Coronary artery (tissue), 2 donors: Measurements from ENCODE around the gene STX2.

ENCODE experiments used
- DNase-seq: peaks from one replicate; pipeline ENCODE4 v3.0.0-alpha.2; 2017; ENCODE audit warnings: low spot score
- H3K27ac ChIP-seq, 2 donors: fragments of 200-600 bp; sonication (generic); one replicate each; pipeline ENCODE4 v1.5.1; 2016 to 2019
- H3K4me3 ChIP-seq: fragments of 200-600 bp; sonication (generic); 2 replicates; pipeline ENCODE4 v1.5.1; 2016; ENCODE audit warnings: mild to moderate bottlenecking, moderate library complexity
- TF ChIP-seq, protein P1 (sequence below): fragments of 200-600 bp; sonication (generic); IDR thresholded peaks from one replicate; pipeline ENCODE4 v1.5.1; 2019; ENCODE audit warnings: antibody characterized with exemption

The STX2 gene

DNA sequence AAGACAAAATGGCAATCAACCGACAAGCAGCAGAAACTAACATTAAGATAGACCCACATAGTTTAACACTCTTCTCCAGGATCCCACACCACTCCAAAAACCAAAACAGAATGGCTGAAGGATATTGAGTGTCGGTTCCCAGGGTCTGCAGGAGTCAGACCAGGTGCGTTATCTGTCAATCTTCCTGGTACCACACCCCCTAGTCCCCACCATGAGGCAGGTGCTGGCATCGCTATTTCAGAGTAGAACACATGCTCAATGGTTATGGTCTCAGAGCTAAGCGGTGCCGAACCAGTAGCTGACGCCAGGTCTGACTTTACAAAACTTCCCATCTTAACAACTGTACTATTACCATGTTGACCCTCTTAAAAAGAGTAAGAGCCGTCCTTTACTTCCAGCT lies 10.2 kb downstream of the STX2 start:
- H3K4me3 ChIP-seq, result no peak overlapping the region
- H3K27ac ChIP-seq, result no peak overlapping the region
- no peak for DNase-seq
- TF ChIP-seq, protein P1, sequence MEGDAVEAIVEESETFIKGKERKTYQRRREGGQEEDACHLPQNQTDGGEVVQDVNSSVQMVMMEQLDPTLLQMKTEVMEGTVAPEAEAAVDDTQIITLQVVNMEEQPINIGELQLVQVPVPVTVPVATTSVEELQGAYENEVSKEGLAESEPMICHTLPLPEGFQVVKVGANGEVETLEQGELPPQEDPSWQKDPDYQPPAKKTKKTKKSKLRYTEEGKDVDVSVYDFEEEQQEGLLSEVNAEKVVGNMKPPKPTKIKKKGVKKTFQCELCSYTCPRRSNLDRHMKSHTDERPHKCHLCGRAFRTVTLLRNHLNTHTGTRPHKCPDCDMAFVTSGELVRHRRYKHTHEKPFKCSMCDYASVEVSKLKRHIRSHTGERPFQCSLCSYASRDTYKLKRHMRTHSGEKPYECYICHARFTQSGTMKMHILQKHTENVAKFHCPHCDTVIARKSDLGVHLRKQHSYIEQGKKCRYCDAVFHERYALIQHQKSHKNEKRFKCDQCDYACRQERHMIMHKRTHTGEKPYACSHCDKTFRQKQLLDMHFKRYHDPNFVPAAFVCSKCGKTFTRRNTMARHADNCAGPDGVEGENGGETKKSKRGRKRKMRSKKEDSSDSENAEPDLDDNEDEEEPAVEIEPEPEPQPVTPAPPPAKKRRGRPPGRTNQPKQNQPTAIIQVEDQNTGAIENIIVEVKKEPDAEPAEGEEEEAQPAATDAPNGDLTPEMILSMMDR, result no peak

DNA sequence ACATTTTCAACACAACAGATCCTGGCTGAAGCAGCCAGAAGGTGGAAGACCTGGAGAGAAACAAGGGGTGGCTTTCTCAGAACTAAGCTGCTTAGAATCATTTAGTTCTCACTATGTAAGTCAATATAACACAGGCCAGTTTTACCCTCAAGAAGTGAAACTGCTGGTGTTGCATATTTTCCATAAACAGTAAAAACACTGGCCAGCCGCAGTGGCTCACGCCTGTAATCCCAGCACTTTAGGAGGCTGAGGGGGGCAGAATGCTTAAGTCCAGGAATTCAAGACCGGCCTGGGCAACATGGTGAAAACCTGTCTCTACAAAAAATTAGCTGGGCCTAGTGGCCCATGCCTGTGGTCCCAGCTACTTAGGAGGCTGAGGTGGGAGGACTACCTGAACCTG lies 11.6 kb downstream of the STX2 start:
- peak; percentile 12 for DNase-seq
- TF ChIP-seq, protein P1, result no peak
- peak overlapping the region in 1 of 2 donors; percentile 29 for H3K27ac ChIP-seq
- no peak overlapping the region for H3K4me3 ChIP-seq

DNA sequence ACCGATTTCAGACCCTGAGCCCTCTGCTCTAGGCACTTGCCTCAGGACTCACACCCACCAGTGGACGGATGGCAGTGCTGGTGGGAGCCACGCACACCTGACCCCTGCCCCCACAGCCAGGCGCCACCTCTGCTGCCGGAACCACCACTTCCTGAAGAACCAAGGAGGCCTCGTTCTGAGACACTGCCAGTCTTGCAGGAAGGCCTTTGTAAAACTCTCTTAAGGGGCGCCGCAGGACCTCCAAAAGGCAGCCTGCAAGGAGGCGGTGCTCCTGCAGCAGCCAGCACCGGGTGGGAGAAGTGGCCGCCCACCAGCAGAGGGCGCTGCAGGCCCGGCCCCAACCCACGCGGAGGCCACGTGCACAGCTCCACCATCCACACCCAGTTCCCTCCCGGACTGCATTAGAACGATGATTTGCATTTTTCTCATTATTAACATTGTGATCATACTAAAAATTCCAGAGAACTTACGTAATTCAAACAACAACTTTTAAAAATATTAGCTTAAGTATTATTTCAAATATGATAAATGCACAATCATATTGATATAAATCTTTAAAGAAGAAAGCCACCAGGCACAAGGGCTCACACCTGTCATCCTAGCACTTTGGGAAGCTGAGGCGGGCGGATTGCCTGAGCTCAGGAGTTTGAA lies 12.8 kb downstream of the STX2 start:
- TF ChIP-seq, protein P1, result no peak
- Histone ChIP-seq H3K4me3 (no peak overlapping the region), H3K27ac (no peak overlapping the region)
- peak; percentile 66 for DNase-seq

DNA sequence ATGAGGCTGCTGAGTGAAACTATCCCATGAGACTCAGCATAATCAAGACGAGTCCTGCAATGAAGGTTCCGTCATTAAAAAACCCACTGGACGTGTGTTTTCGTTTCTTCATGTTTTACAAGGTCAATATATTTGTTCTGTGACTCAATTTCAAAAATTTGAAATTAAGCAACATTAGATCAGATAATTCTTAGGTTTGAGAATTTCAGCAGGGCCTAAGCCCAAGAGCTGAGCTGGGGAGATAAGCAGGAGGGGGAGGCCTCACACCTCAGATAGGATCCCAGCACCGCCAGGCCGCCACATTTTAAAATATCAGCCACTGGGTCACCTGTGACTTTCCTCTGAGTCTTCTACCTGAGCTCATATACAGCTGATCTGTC lies 13.3 kb downstream of the STX2 start:
- H3K27ac ChIP-seq, result no peak overlapping the region

DNA sequence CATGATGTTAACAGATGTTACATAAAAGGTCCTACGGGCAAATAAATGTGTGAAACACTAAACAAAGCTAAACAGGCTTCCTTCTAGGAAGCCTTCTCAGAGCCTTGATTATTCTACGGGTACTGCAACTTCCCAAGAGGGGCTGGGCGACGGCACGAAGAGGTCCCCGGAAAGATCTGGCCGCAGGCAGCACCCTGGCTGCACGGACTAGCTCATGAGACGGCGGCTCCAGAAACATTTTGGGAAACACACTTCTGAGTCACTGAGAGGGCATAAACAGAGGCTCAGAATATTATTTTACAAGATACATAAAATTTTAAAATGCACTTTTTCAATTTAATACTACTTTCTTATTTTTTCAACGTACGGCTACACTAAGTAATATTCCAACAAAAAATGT lies 19.4 kb downstream of the STX2 start:
- TF ChIP-seq, protein P1, result no peak

More for the DNA sequence above, 13.3 kb downstream of the STX2 start:
- DNase-seq, result peak; percentile 3
- TF ChIP-seq, protein P1, result no peak
- no peak overlapping the region for H3K4me3 ChIP-seq

DNA sequence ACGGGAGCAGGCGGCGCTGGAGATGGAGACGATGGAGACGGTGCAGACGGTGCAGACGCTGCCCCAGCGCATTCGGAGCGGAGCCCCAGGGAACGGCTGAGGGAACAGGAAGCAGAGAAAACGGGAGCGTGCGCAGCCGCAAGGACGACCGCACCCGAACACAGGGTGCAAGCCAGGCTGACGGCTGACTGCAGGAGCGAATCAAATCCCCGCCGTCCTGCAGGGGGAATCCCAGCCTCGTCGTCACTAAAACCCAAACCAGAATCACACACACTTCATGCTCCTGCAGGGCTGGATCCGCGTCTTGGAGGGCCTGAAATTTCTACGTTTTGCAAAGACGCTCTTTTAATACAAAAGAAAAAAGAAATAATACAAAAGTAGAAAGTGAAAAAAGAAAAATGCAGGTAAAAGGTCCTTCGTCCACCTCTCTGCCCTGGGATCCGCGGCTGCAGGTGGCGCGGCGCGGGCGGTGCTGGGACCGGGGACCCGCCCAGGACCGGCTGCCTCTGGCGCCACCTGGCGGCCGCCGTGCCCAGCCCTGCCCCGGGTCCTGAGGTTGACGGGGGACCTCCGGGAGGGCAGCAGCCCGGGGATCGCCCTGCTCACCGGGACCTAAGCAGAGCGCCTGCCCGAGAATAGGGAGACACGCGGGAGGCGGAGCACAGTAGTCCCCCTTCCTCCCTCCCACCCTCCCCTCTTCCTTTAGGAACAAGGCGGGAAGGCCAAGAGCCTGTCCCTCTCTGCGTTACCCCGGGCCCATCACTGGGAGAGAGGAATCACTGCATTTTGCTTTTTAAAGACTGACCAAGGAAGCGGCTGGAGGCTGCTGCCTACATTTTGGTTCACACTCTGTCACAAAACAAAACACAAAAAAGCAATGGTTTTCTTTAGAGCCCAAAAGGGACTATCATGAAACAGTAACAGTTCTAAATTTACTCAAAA lies 20.1 kb downstream of the STX2 start:
- Histone ChIP-seq H3K4me3 (peak overlapping the region; percentile 59), H3K27ac (peak overlapping the region in 1 of 2 donors; percentile 52)
- TF ChIP-seq, protein P1, result peak; percentile 75
- peak; percentile 70 for DNase-seq

More for the DNA sequence above, 19.4 kb downstream of the STX2 start:
- H3K4me3 ChIP-seq, result no peak overlapping the region
- no peak for DNase-seq
- no peak overlapping the region for H3K27ac ChIP-seq

DNA sequence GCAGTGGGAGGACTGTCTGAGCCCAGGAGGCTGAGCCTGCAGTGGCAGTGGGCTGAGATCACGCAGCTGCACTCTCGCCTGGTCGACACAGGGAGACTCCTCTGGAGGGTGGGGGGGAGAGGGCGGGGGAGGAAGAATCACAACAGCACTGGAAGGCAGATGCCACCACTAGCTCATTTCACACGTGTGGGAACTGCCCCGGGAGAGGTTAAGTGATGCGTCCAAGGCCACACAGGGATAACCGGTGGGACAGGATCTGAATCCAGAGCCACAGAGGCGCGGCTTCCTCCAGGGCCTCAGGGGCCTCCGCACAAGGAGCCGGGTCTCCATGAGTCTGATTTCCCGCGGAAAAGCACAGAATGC lies 20.8 kb downstream of the STX2 start:
- TF ChIP-seq, protein P1, result no peak
- Histone ChIP-seq H3K4me3 (peak overlapping the region; percentile 59), H3K27ac (no peak overlapping the region)
- no peak for DNase-seq
